Nephron progenitor cell (in vitro differentiated cells): Measurements from ENCODE around the gene SLC35G4.
"Not testable (repeated sequence)": the region's sequence is repeated elsewhere in the genome, so short reads cannot be mapped to it uniquely, and the experiment has no call there.

Source experiments
- DNase-seq: peaks from one replicate; pipeline ENCODE4 v3.0.0; 2021
- H3K27ac Mint-ChIP-seq: 2 replicates; pipeline ENCODE4 v1.8.0; 2021; ENCODE audit warnings: mild to moderate bottlenecking, moderate library complexity, mixed read lengths
- H3K27me3 Mint-ChIP-seq: 2 replicates; pipeline ENCODE4 v1.8.0; 2021; ENCODE audit warnings: mild to moderate bottlenecking, low read depth, mixed read lengths; ENCODE audit not compliant: poor library complexity
- H3K36me3 Mint-ChIP-seq: 2 replicates; pipeline ENCODE4 v1.8.0; 2021; ENCODE audit warnings: low read depth, mixed read lengths
- H3K4me1 Mint-ChIP-seq: 2 replicates; pipeline ENCODE4 v1.8.0; 2021; ENCODE audit warnings: mixed read lengths
- H3K4me3 Mint-ChIP-seq: 2 replicates; pipeline ENCODE4 v1.8.0; 2021; ENCODE audit warnings: mild to moderate bottlenecking, moderate library complexity, mixed read lengths
- H3K9me3 Mint-ChIP-seq: 2 replicates; pipeline ENCODE4 v1.8.0; 2021; ENCODE audit warnings: mild to moderate bottlenecking, moderate library complexity, mixed read lengths
- TF ChIP-seq, protein P1 (sequence below): fragments of 200-600 bp; sonication (generic); IDR thresholded peaks from 2 replicates; pipeline ENCODE4 v1.5.0; 2021; ENCODE audit warnings: antibody characterized with exemption

The SLC35G4 gene

DNA sequence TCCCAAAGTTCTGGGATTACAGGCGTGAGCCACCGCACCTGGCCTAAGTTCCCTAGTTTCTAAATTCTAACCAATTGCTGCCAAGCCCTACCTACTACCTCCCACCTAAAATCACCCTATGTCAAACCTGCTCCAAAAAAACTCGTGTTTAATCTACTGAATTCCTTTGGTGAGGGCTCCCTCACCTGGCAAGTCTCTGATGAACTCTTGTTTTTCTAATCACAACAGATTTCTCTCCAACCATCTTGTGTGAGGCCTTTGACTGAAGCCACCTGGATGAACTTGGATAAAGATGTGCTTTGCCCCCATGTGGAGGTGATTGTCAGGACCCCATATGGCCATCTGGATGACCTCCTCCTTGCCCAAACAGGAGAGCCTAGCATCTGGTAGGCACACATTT lies 17.4 kb upstream of the SLC35G4 start:
- TF ChIP-seq, protein P1, sequence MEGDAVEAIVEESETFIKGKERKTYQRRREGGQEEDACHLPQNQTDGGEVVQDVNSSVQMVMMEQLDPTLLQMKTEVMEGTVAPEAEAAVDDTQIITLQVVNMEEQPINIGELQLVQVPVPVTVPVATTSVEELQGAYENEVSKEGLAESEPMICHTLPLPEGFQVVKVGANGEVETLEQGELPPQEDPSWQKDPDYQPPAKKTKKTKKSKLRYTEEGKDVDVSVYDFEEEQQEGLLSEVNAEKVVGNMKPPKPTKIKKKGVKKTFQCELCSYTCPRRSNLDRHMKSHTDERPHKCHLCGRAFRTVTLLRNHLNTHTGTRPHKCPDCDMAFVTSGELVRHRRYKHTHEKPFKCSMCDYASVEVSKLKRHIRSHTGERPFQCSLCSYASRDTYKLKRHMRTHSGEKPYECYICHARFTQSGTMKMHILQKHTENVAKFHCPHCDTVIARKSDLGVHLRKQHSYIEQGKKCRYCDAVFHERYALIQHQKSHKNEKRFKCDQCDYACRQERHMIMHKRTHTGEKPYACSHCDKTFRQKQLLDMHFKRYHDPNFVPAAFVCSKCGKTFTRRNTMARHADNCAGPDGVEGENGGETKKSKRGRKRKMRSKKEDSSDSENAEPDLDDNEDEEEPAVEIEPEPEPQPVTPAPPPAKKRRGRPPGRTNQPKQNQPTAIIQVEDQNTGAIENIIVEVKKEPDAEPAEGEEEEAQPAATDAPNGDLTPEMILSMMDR, result no peak
- Mint-ChIP-seq H3K27me3 (peaks cover 5% of the 10 kb centered on the region), H3K27ac (no peak overlapping the region), H3K36me3 (no peaks in the 10 kb centered on the region), H3K4me3 (no peak overlapping the region), H3K9me3 (peaks cover 19% of the 10 kb centered on the region), H3K4me1 (no peaks in the 10 kb centered on the region)
- DNase-seq, result no peak

- DNase-seq, result no peak
- peaks cover 20% of the 10 kb centered on the region for H3K9me3 Mint-ChIP-seq
- H3K27me3 Mint-ChIP-seq, result peaks cover 3% of the 10 kb centered on the region
- no peak overlapping the region for H3K4me3 Mint-ChIP-seq
- TF ChIP-seq, protein P1, result no peak
- H3K36me3 Mint-ChIP-seq, result no peaks in the 10 kb centered on the region
- H3K4me1 Mint-ChIP-seq, result no peaks in the 10 kb centered on the region
- no peak overlapping the region for H3K27ac Mint-ChIP-seq
These were observed 9.1 kb upstream of the SLC35G4 start for GRCh38 chr18:11600321-11600720.

GRCh38 chr18:11607906-11608305 lies 1.5 kb upstream of the SLC35G4 start:
- no peak for DNase-seq
- no peaks in the 10 kb centered on the region for H3K36me3 Mint-ChIP-seq
- TF ChIP-seq, protein P1, result no peak
- H3K27ac Mint-ChIP-seq, result no peak overlapping the region
- H3K27me3 Mint-ChIP-seq, result peaks cover 5% of the 10 kb centered on the region
- H3K4me1 Mint-ChIP-seq, result peaks cover 29% of the 10 kb centered on the region
- peaks cover under 1% of the 10 kb centered on the region for H3K9me3 Mint-ChIP-seq
- H3K4me3 Mint-ChIP-seq, result no peak overlapping the region

DNA sequence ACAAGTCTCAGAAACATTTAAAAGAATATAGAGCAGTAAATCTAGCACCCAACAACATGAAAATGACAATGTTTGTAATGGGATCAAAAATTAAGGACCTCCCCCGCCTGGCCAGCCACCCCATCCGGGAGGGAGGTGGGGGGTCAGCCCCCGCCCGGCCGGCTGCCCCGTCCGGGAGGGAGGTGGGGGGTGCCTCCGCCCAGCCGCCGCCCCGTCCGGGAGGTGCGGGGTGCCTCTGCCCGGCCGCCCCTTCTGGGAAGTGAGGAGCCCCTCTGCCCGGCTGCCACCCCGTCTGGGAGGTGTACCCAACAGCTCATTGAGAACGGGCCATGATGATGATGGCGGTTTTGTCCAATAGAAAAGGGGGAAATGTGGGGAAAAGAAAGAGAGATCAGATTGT lies 778 bp upstream of the SLC35G4 start:
- peaks cover 29% of the 10 kb centered on the region for H3K4me1 Mint-ChIP-seq
- H3K4me3 Mint-ChIP-seq, H3K27me3 Mint-ChIP-seq, H3K27ac Mint-ChIP-seq, DNase-seq, H3K9me3 Mint-ChIP-seq, H3K36me3 Mint-ChIP-seq: not testable (repeated sequence)

DNA sequence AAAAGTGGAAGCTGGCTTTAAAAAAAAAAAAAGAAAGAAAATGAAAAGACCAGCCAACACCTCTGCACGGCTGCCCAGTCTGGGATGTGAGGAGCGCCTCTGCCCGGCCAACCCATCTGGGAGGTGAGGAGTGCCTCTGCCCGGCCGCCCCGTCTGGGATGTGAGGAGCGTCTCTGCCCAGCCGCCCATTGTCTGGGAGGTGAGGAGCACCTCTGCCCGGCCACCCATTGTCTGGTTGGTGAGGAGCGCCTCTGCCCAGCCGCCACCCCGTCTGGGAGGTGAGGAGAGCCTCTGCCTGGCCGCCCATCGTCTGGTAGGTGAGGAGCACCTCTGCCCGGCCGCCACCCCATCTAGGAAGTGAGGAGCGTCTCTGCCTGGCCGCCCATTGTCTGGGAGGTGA lies 3.7 kb downstream of the SLC35G4 start:
- DNase-seq, H3K4me1 Mint-ChIP-seq, H3K27ac Mint-ChIP-seq, H3K27me3 Mint-ChIP-seq, H3K4me3 Mint-ChIP-seq, H3K36me3 Mint-ChIP-seq: not testable (repeated sequence)
- H3K9me3 Mint-ChIP-seq, result peaks cover 12% of the 10 kb centered on the region

DNA sequence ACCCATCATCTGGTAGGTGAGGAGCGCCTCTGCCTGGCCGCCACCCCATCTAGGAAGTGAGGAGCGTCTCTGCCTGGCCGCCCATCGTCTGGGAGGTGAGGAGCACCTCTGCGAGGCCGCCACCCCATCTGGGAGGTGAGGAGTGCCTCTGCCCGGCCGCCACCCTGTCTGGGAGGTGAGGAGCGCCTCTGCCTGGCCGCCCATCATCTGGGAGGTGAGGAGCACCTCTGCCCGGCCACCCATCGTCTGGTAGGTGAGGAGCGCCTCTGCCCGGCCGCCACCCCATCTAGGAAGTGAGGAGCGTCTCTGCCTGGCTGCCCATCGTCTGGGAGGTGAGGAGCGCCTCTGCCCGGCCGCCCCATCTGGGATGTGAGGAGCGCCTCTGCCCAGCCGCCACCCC lies 4.2 kb downstream of the SLC35G4 start:
- H3K27me3 Mint-ChIP-seq, H3K4me1 Mint-ChIP-seq, H3K27ac Mint-ChIP-seq, DNase-seq, H3K36me3 Mint-ChIP-seq, H3K4me3 Mint-ChIP-seq: not testable (repeated sequence)
- H3K9me3 Mint-ChIP-seq, result peaks cover 12% of the 10 kb centered on the region

DNA sequence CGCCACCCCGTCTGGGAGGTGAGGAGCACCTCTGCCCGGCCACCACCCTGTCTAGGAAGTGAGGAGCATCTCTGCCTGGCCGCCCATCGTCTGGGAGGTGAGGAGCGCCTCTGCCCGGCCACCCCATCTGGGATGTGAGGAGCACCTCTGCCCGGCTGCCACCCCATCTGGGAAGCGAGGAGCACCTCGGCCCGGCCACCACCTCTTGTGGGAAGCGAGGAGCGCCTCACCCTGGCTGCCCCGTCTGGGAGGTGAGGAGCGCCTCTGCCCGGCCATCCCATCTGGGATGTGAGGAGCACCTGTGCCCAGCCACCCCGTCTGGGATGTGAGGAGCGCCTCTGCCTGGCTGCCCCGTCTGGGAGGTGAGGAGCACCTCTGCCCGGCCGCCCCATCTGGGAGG lies 4.6 kb downstream of the SLC35G4 start:
- H3K9me3 Mint-ChIP-seq, result peaks cover 12% of the 10 kb centered on the region
- H3K27ac Mint-ChIP-seq, H3K27me3 Mint-ChIP-seq, DNase-seq, H3K36me3 Mint-ChIP-seq, H3K4me1 Mint-ChIP-seq, H3K4me3 Mint-ChIP-seq: not testable (repeated sequence)

GRCh38 chr18:11614981-11615380 lies 5.6 kb downstream of the SLC35G4 start:
- not testable (repeated sequence) for H3K27me3 Mint-ChIP-seq, H3K27ac Mint-ChIP-seq, H3K36me3 Mint-ChIP-seq, H3K4me1 Mint-ChIP-seq, DNase-seq, H3K4me3 Mint-ChIP-seq
- H3K9me3 Mint-ChIP-seq, result peaks cover 12% of the 10 kb centered on the region

GRCh38 chr18:11647310-11647709 lies 37.9 kb downstream of the SLC35G4 start:
- H3K36me3 Mint-ChIP-seq, H3K4me3 Mint-ChIP-seq, H3K27ac Mint-ChIP-seq, DNase-seq: not testable (repeated sequence)
- H3K27me3 Mint-ChIP-seq, result peaks cover 15% of the 10 kb centered on the region
- H3K4me1 Mint-ChIP-seq, result peaks cover 18% of the 10 kb centered on the region
- H3K9me3 Mint-ChIP-seq, result peaks cover 22% of the 10 kb centered on the region

GRCh38 chr18:11647804-11648203 lies 38.4 kb downstream of the SLC35G4 start:
- H3K4me3 Mint-ChIP-seq, DNase-seq, H3K27ac Mint-ChIP-seq, H3K36me3 Mint-ChIP-seq: not testable (repeated sequence)
- peaks cover 22% of the 10 kb centered on the region for H3K9me3 Mint-ChIP-seq
- peaks cover 18% of the 10 kb centered on the region for H3K4me1 Mint-ChIP-seq
- peaks cover 15% of the 10 kb centered on the region for H3K27me3 Mint-ChIP-seq
